Esophagus muscularis mucosa (tissue), 4 donors: ENCODE results near the gene INPP5F. TPM values are rescaled to one million over a fixed set of nuclear protein-coding genes. Genes with fewer than 3 reads are reported as not detected.
A peak's percentile ranks its signal among the peaks of the same experiment; 100 is the strongest.

Experiments used
- DNase-seq: peaks from one replicate; pipeline ENCODE4 v3.0.0-alpha.2; 2017; ENCODE audit errors: extremely low spot score
- H3K27ac ChIP-seq, 4 donors: fragments of 200-600 bp; sonication (generic); replicated peaks in 1 of 4; 1 replicate in 3 of 4; 2 replicates in 1 of 4; pipeline ENCODE4 v1.5.1; 2016 to 2019; ENCODE audit warnings: mild to moderate bottlenecking in 1 of 4
- H3K27me3 ChIP-seq, 4 donors: fragments of 200-600 bp; sonication (generic); one replicate each; pipeline versions ENCODE4 v1.5.1 to v1.6.0; 2016 to 2019
- H3K36me3 ChIP-seq, 4 donors: fragments of 200-600 bp; sonication (generic); one replicate each; pipeline ENCODE4 v1.5.1; 2016 to 2019
- H3K4me1 ChIP-seq, 4 donors: fragments of 200-600 bp; sonication (generic); one replicate each; pipeline ENCODE4 v1.5.1; 2016 to 2019
- H3K4me3 ChIP-seq, 4 donors: fragments of 200-600 bp; sonication (generic); 1 replicate in 2 of 4; 2 replicates in 2 of 4; pipeline ENCODE4 v1.5.1; 2016 to 2019; ENCODE audit warnings: mild to moderate bottlenecking in 4 of 4, moderate library complexity in 1 of 4
- H3K9me3 ChIP-seq, 4 donors: fragments of 200-600 bp; sonication (generic); 1 replicate in 3 of 4; 2 replicates in 1 of 4; pipeline ENCODE4 v1.5.1; 2016 to 2019
- CTCF ChIP-seq, 3 experiments: fragments of 200-600 bp in 2 of 3; fragments of 450-650 bp in 1 of 3; sonication (generic) in 2 of 3; IDR thresholded peaks; one replicate each; pipeline ENCODE4 v1.5.1; 2017 to 2019; ENCODE audit warnings: antibody characterized with exemption in 3 of 3, mild to moderate bottlenecking in 2 of 3, moderate library complexity in 1 of 3
- EP300 ChIP-seq: sonication (generic); formaldehyde crosslinking; IDR thresholded peaks from one replicate; pipeline ENCODE4 v1.6.1; 2017; ENCODE audit warnings: antibody characterized with exemption
- POLR2A ChIP-seq: fragments of 450-650 bp; IDR thresholded peaks from one replicate; pipeline ENCODE4 v1.6.1; 2017; ENCODE audit warnings: antibody characterized with exemption, moderate library complexity, mild to moderate bottlenecking, low read depth
- POLR2AphosphoS5 ChIP-seq, 2 donors: sonication (generic); formaldehyde crosslinking; IDR thresholded peaks; one replicate each; pipeline ENCODE4 v1.6.1; 2017; ENCODE audit warnings: antibody characterized with exemption in 2 of 2
- WGBS: methylation state at CpG from one replicate; pipeline ENCODE4 v1.1.5; 2018; 5-methylcytosine and 5-hydroxymethylcytosine counted together
- intact Hi-C: fragments of 100-400 bp; cut with DNase I; formaldehyde crosslinking; loops from one replicate; pipeline ENCODE4 v1.15.1; 2023
- total RNA-seq, 4 donors: library from RNA; depleted of rRNA; stranded (reverse); fragments of >200 nt; gene quantifications; one replicate each; pipeline versions ENCODE4 v1.1.0 to v1.2.1, GENCODE V29; 2016

The INPP5F gene
- total RNA-seq, 4 donors from 2014 or later = 15.1 to 24.0 (median 19.0) TPM

GRCh38 chr10:119688033-119688508, 37.8 kb upstream of the INPP5F start:
- Histone ChIP-seq H3K36me3 (no peaks in the 10 kb centered on the region), H3K27ac (no peak overlapping the region), H3K9me3 (no peaks in the 10 kb centered on the region), H3K27me3 (no peaks in the 10 kb centered on the region), H3K4me3 (no peak overlapping the region), H3K4me1 (peaks cover 10 to 16% (median 13%) of the 10 kb centered on the region in 4 donors)
- TF ChIP-seq EP300 (no peak), CTCF (IDR thresholded peaks at IDR 0.05) (no peak), POLR2AphosphoS5 (IDR thresholded peaks at IDR 0.05) (no peak), POLR2A (no peak)
- intact Hi-C loops = loop anchor here (5.0 kb wide), 2 partner anchors 39 to 81 kb away; partner anchors contain the start of gene INPP5F
- 70% methylated on average over 4 of the region's 4 CpGs for WGBS
- no peak for DNase-seq

DNA sequence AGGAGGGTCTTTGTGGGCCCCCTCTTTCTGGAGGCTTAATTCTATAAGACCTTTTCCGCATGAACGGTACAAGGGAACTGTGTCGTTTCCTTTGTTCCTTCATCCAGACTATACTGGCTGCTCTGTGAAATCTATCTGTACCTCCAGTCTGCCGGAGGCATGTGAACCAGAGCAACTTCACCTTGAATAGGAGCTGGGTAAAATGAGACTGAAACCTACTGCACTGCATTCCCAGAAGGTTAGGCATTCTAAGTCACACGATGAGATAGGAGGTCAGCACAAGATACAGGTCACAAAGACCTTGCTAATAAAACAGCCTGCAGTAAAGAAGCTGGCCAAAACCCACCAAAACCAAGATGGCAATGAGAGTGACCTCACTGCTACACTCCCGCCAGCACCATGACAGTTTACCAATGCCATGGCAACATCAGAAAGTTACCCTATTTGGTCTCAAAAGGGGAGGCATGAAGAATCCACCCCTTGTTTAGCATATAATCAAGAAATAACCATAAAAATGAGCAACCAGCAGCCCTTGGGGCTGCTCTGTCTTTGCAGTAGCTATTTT, 36.8 kb upstream of the INPP5F start:
- Histone ChIP-seq H3K27ac (no peak overlapping the region), H3K36me3 (no peaks in the 10 kb centered on the region), H3K4me3 (no peak overlapping the region), H3K27me3 (no peaks in the 10 kb centered on the region), H3K4me1 (peaks cover 10 to 16% (median 13%) of the 10 kb centered on the region in 4 donors), H3K9me3 (no peaks in the 10 kb centered on the region)
- intact Hi-C loops = loop anchor here (5.0 kb wide), 2 partner anchors 38 to 82 kb away; partner anchors contain the start of gene INPP5F
- WGBS = 92% methylated on average over 6 of the region's 6 CpGs
- DNase-seq = no peak
- TF ChIP-seq POLR2AphosphoS5 (IDR thresholded peaks at IDR 0.05) = no peak
- TF ChIP-seq EP300 = no peak
- TF ChIP-seq CTCF (IDR thresholded peaks at IDR 0.05) = no peak
- TF ChIP-seq POLR2A = no peak

DNA sequence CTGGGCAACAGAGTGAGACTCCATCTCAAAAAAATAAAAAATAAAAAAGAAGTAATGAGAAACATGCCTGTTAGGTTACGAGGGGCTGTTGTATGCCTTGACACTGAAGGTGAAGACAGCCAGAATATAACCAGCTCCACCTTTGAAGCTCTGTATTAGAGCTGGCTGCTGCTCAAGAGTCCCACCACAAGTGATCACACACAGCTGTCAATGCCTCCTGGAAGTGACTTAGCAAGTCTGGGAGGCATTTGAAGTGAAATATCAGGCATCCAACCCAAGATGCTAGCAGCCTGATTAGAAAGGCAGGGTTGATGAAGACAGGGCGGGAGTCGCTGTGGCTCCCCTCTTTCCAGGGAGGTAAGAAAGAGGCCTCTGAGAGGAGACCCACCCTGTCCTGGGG, 34.1 kb upstream of the INPP5F start:
- TF ChIP-seq CTCF (IDR thresholded peaks at IDR 0.05) = no peak
- no peak for TF ChIP-seq POLR2A
- no peak for TF ChIP-seq EP300
- no peak for TF ChIP-seq POLR2AphosphoS5 (IDR thresholded peaks at IDR 0.05)
- 88% methylated on average over 3 of the region's 3 CpGs for WGBS
- DNase-seq = no peak
- Histone ChIP-seq H3K4me3 (no peak overlapping the region), H3K27ac (no peak overlapping the region), H3K4me1 (peaks cover 7 to 11% (median 8%) of the 10 kb centered on the region in 4 donors), H3K27me3 (no peaks in the 10 kb centered on the region), H3K9me3 (no peaks in the 10 kb centered on the region), H3K36me3 (no peaks in the 10 kb centered on the region)
- intact Hi-C loops = no loop called here

DNA sequence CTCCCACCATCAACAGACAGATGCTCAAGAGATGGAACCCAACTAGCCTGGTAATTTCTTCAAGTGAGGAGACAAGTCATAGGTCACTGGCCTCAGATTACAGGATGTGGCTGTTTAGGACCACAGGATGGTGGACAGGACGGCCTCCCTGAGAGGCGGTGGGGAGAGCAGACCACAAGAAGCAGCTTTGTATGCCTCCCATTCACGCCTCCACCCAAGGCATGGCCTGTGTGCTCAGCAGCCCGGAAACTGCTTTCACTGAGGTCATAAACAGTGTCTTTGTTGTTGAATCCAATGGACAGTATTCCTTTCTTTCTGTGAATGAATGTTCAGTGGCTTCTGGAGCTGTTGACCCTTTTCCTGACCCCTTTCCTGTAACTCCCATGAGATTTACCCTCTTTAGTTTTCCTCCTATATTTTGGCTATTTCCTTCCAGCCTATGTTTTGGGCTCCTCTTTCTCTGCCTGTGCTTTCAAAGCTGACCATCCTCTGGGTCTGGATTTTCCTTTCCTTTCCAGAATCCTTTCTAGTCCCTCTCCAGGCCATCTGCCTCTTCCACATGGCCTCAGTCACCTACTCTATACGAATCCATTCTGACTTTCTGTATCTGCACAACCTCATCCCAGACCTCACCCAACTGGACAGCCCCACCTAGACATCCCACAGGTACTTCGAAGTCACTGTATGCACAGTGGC, 32.4 kb upstream of the INPP5F start:
- H3K4me3 ChIP-seq = no peak overlapping the region
- intact Hi-C loops = no loop called here
- no peak for DNase-seq
- no peaks in the 10 kb centered on the region for H3K27me3 ChIP-seq
- H3K36me3 ChIP-seq = no peaks in the 10 kb centered on the region
- no peaks in the 10 kb centered on the region for H3K9me3 ChIP-seq
- no peak for TF ChIP-seq POLR2AphosphoS5 (IDR thresholded peaks at IDR 0.05)
- TF ChIP-seq POLR2A = no peak
- no peak for TF ChIP-seq CTCF (IDR thresholded peaks at IDR 0.05)
- TF ChIP-seq EP300 = no peak
- peaks cover 0 to 4% (median 0%) of the 10 kb centered on the region in 4 donors for H3K4me1 ChIP-seq
- 88% methylated on average over 5 of the region's 6 CpGs for WGBS
- peak overlapping the region in 1 of 4 donors; percentile 18 for H3K27ac ChIP-seq
